HepG2 (cell line): ENCODE data around the gene ARHGAP12. TPM values are rescaled to one million over a fixed set of nuclear protein-coding genes. Genes with fewer than 3 reads are reported as not detected.

Experiments used
- BATF2 ChIP-seq: sonication (generic); formaldehyde crosslinking; IDR thresholded peaks from 2 replicates; pipeline ENCODE4 v1.8.0; 2022; ENCODE audit warnings: mild to moderate bottlenecking, missing genetic modification reagents, moderate library complexity
- CHD4 ChIP-seq: fragments of 200-600 bp; sonication (generic); IDR thresholded peaks from 2 replicates; pipeline ENCODE4 v1.7.0; 2017; ENCODE audit warnings: mild to moderate bottlenecking, low read length, borderline replicate concordance
- POLR2AphosphoS2 ChIP-seq: IDR thresholded peaks from 2 replicates; pipeline ENCODE4 v1.6.1; 2011; ENCODE audit warnings: low read depth, low read length, improper control_type of control experiment
- ZBTB40 ChIP-seq, 2 experiments: fragments of 450-650 bp in 1 of 2; sonication (generic) in 1 of 2; formaldehyde crosslinking in 1 of 2; IDR thresholded peaks; 2 replicates each; pipeline versions ENCODE4 v1.6.1 to v1.8.0; 2016 to 2022; ENCODE audit warnings: antibody characterized with exemption in 1 of 2, mild to moderate bottlenecking in 1 of 2, missing genetic modification reagents in 1 of 2
- ZNF644 ChIP-seq: IDR thresholded peaks from 2 replicates; pipeline ENCODE4 v1.6.1; 2016; ENCODE audit warnings: low read depth
- polyA plus RNA-seq, 8 experiments: library from polyadenylated mRNA; depleted of rRNA in 3 of 8; stranded (reverse) in 7 of 8; unstranded in 1 of 8; fragments of >200 nt; fragmentation: Illumina TruSeq in 4 of 8; extraction: Trizol in 4 of 8; gene quantifications; 2 replicates each; pipeline versions ENCODE4 v1.2.1 to v1.2.3, GENCODE V29; 2011 to 2016; ENCODE audit warnings: low read depth in 4 of 8, missing spikeins in 1 of 8, mixed read lengths in 1 of 8; ENCODE audit not compliant: insufficient read depth in 1 of 8
- total RNA-seq, 5 experiments: library from RNA; depleted of rRNA; stranded (reverse); fragments of >200 nt; fragmentation: Illumina TruSeq; extraction: Trizol; gene quantifications; 2 replicates each; pipeline ENCODE4 v1.2.3, GENCODE V29; 2016; ENCODE audit warnings: low read depth in 1 of 5
- TF ChIP-seq, protein P1 (sequence below): sonication (generic); formaldehyde crosslinking; IDR thresholded peaks from 2 replicates; pipeline ENCODE4 v1.5.1; 2020; ENCODE audit warnings: mild to moderate bottlenecking, missing genetic modification reagents, borderline replicate concordance
- TF ChIP-seq, protein P2 (sequence below): sonication (generic); formaldehyde crosslinking; IDR thresholded peaks from 2 replicates; pipeline ENCODE4 v1.4.0; 2020; ENCODE audit warnings: missing genetic modification reagents

Gene ARHGAP12
- total and polyA plus RNA-seq, 2 of the 13 experiments (the other 11 are each of a cell fraction or from before 2014, with no cell fraction given) = 25.0 to 54.6 TPM

- TF ChIP-seq, protein P1, sequence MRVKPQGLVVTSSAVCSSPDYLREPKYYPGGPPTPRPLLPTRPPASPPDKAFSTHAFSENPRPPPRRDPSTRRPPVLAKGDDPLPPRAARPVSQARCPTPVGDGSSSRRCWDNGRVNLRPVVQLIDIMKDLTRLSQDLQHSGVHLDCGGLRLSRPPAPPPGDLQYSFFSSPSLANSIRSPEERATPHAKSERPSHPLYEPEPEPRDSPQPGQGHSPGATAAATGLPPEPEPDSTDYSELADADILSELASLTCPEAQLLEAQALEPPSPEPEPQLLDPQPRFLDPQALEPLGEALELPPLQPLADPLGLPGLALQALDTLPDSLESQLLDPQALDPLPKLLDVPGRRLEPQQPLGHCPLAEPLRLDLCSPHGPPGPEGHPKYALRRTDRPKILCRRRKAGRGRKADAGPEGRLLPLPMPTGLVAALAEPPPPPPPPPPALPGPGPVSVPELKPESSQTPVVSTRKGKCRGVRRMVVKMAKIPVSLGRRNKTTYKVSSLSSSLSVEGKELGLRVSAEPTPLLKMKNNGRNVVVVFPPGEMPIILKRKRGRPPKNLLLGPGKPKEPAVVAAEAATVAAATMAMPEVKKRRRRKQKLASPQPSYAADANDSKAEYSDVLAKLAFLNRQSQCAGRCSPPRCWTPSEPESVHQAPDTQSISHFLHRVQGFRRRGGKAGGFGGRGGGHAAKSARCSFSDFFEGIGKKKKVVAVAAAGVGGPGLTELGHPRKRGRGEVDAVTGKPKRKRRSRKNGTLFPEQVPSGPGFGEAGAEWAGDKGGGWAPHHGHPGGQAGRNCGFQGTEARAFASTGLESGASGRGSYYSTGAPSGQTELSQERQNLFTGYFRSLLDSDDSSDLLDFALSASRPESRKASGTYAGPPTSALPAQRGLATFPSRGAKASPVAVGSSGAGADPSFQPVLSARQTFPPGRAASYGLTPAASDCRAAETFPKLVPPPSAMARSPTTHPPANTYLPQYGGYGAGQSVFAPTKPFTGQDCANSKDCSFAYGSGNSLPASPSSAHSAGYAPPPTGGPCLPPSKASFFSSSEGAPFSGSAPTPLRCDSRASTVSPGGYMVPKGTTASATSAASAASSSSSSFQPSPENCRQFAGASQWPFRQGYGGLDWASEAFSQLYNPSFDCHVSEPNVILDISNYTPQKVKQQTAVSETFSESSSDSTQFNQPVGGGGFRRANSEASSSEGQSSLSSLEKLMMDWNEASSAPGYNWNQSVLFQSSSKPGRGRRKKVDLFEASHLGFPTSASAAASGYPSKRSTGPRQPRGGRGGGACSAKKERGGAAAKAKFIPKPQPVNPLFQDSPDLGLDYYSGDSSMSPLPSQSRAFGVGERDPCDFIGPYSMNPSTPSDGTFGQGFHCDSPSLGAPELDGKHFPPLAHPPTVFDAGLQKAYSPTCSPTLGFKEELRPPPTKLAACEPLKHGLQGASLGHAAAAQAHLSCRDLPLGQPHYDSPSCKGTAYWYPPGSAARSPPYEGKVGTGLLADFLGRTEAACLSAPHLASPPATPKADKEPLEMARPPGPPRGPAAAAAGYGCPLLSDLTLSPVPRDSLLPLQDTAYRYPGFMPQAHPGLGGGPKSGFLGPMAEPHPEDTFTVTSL (CRISPR knock-in tag) = no peak
- TF ChIP-seq ZNF644 (CRISPR knock-in tag) = no peak
- no peak for TF ChIP-seq CHD4
- no peak for TF ChIP-seq POLR2AphosphoS2
- TF ChIP-seq ZBTB40 (IDR thresholded peaks at IDR 0.05) = no peak
- no peak for TF ChIP-seq ZBTB40 (CRISPR knock-in tag; IDR thresholded peaks at IDR 0.05)
- TF ChIP-seq BATF2 (CRISPR knock-in tag) = no peak
- TF ChIP-seq, protein P2, sequence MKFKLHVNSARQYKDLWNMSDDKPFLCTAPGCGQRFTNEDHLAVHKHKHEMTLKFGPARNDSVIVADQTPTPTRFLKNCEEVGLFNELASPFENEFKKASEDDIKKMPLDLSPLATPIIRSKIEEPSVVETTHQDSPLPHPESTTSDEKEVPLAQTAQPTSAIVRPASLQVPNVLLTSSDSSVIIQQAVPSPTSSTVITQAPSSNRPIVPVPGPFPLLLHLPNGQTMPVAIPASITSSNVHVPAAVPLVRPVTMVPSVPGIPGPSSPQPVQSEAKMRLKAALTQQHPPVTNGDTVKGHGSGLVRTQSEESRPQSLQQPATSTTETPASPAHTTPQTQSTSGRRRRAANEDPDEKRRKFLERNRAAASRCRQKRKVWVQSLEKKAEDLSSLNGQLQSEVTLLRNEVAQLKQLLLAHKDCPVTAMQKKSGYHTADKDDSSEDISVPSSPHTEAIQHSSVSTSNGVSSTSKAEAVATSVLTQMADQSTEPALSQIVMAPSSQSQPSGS (CRISPR knock-in tag) = no peak
Measured at GRCh38 chr10:31803606-31804351, 124.9 kb downstream of the ARHGAP12 start (continued).
